LNCaP clone FGC (cell line): Measurements from ENCODE around the gene R3HDM2.

Experiments used
- DNase-seq: peaks from one replicate; pipeline ENCODE4 v3.0.0-alpha.2; 2011; ENCODE audit warnings: low read depth
- H3K4me3 ChIP-seq: 2 replicates; pipeline ENCODE4 v1.5.1; 2011; ENCODE audit warnings: mild to moderate bottlenecking, low read depth, low read length, control low read depth
- TF ChIP-seq, protein P1 (sequence below): IDR thresholded peaks from 2 replicates; pipeline ENCODE4 v1.5.1; 2012; ENCODE audit warnings: mild to moderate bottlenecking; ENCODE audit not compliant: control insufficient read depth, insufficient read depth; ENCODE audit errors: extremely low read depth

R3HDM2 gene

DNA sequence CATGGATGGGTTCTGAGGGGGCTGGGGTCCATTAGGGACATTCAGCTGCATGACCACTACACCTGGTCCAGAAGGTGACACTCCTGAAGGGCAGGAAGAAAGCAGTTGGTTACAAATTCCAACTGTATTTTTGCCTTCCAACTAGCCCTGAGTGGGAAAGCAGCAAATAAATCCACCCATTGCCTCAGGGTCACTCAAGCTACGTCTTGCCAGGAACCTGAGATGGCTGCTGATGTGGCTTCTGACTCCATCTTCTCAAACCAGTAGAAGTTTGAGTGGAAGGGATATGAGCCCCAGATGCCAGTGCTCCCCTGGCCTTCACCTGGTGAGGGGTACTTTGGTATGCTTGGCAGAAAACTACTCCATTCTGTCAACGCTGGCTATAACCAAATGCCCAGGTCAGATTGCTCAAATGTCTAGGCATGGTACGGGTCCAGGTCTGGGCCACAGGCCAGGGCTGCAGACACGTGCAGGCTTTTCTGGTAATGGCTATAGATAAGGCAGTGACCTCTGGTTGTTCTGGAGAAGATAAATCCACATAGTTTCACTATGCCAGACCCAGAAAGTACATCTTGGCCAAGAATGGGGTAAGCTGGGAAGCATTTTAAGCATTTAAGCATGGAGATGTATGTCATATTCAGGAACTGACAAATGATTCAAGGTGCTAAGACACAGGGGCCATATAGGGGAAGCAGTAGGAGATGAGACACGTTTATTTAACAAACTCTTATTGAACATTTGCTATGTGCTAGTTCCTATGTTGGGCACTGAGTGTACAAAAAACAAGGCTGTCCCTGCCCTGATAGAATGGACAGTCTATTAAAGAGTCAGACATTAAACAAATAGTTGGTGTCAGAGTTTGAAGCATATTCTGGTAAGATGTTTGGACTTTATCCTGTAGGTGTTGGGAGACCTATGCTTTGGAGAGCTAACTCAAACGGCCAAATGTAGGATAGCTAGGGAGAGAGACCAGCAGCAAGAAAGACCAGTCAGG, 171.6 kb downstream of the R3HDM2 start:
- no peak for DNase-seq
- no peak overlapping the region for H3K4me3 ChIP-seq
- TF ChIP-seq, protein P1, sequence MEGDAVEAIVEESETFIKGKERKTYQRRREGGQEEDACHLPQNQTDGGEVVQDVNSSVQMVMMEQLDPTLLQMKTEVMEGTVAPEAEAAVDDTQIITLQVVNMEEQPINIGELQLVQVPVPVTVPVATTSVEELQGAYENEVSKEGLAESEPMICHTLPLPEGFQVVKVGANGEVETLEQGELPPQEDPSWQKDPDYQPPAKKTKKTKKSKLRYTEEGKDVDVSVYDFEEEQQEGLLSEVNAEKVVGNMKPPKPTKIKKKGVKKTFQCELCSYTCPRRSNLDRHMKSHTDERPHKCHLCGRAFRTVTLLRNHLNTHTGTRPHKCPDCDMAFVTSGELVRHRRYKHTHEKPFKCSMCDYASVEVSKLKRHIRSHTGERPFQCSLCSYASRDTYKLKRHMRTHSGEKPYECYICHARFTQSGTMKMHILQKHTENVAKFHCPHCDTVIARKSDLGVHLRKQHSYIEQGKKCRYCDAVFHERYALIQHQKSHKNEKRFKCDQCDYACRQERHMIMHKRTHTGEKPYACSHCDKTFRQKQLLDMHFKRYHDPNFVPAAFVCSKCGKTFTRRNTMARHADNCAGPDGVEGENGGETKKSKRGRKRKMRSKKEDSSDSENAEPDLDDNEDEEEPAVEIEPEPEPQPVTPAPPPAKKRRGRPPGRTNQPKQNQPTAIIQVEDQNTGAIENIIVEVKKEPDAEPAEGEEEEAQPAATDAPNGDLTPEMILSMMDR, result no peak

DNA sequence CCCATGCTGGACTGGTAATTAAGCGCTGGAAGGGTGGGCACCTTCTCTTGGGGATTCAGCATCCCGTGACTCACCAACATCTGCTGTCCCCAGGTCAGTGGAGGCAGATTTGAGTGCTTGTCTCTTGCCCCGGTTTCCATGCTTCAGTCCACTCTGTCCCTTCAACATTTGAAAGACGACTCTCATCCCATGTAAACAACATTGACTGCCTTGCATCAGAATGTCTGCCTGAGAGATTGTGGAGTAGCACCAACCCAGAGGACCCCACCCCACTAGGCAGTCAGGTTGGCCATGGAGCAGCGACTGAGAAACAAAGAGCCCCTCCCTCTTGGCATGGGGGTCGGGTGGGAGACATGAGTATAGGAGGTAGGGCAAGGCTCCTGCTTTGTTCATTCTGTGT, 174.9 kb downstream of the R3HDM2 start:
- H3K4me3 ChIP-seq, result no peak overlapping the region
- TF ChIP-seq, protein P1, result no peak
- no peak for DNase-seq

DNA sequence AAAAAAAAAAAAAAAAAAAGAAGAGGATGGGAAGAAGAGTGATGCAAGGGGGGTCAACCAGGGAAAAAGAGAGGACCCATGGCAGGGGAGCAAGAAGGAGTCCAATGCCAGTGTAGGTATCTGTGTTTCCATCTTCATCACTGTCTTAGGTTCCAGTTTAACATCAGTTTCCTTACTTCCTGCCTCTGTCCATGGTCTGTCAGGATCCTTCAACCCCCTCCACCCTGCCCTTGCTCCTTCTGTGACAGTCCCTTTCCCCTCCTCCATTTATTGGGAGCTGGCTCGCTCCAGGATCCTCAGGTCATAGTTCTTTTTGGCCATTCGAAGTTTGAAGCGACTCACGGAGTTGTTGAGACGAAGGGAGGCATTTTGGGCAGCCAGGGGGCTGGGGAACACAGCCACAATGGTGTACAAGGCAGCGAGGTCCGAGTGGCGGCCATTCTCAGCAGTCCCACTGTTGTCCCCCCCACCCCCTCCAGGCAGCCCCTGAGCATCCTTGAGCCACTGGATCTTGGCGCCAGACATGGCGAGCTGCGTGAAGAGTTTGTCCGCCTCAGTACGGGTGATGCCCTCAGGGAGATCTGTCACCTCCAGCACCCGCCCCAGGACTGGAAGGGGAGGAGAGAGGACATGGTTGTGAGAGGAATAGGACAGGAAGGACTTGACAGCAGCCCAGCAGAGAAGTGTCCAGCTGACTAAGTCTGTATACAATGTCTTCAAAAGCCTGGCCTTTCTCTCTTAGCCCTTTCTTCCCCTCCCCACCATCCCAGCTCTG, 176.2 kb downstream of the R3HDM2 start:
- no peak for DNase-seq
- TF ChIP-seq, protein P1, result no peak

DNA sequence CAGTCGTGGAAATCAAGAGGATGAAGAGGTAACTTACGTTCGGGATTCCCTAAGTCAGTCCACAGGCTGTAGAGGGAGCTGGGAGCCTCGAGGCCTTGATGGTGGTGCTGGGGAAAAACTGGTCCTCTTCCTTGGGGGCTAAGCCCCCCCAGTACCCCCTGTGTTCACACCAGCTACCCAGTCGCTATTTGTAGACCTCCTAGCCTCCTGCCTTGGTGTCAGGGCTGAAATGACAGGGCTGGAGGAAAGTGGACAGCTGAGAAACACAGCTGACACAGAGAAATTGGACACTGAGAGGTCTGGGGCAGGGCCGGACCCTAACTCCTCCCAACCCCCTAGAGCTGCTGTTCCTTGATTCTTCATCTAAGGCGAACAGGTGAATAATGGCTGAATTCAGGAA, 179.9 kb downstream of the R3HDM2 start, which contains the start of gene STAC3:
STAC3 (minus strand) TSS at position 232 of the 400 bp plus-strand sequence. CDS start 1,551 bp downstream, outside the sequence.
- TF ChIP-seq, protein P1, result no peak
- no peak within 1 kb of the TSS for H3K4me3 ChIP-seq
- no peak for DNase-seq

More for the DNA sequence above, 176.2 kb downstream of the R3HDM2 start:
- no peak overlapping the region for H3K4me3 ChIP-seq

DNA sequence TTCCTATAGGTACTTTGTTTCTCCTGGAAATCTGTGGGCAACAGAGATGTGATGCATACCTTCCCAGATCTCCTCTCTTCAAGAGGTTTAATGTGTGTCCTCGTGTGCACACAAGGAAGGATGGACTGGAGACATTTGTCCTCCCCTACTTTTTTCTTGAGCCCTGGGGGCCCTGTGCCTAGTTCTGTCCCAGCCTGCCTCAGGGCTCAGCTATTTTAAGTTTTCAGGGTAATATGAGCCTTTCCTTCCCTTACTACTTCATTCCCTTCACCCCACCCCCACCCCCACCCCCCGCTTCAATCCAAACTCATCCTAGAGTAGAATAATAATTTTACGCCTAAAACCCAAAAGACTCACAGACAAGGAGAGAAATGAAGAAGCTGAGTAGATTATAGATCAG, 180.3 kb downstream of the R3HDM2 start:
- no peak for DNase-seq

More for the DNA sequence above, 180.3 kb downstream of the R3HDM2 start:
- H3K4me3 ChIP-seq, result no peak overlapping the region
- TF ChIP-seq, protein P1, result no peak
